Erythroblast (primary cell): ENCODE measurements around the gene ITPR3.
"Not testable (repeated sequence)": the region's sequence is repeated elsewhere in the genome, so short reads cannot be mapped to it uniquely, and the experiment has no call there.

Source experiments
- DNase-seq, 2 experiments: peaks; one replicate each; lab custom pipeline; 2025; lab: John Stamatoyannopoulos, UW
- GATA1 ChIP-seq: IDR thresholded peaks from 2 replicates; pipeline ENCODE4 v1.6.1; 2011; ENCODE audit warnings: low read depth, mild to moderate bottlenecking, control low read depth, low read length, moderate library complexity
- POLR2A ChIP-seq: IDR thresholded peaks from 2 replicates; pipeline ENCODE4 v1.6.1; 2011; ENCODE audit warnings: mild to moderate bottlenecking, low read length

Gene ITPR3

DNA sequence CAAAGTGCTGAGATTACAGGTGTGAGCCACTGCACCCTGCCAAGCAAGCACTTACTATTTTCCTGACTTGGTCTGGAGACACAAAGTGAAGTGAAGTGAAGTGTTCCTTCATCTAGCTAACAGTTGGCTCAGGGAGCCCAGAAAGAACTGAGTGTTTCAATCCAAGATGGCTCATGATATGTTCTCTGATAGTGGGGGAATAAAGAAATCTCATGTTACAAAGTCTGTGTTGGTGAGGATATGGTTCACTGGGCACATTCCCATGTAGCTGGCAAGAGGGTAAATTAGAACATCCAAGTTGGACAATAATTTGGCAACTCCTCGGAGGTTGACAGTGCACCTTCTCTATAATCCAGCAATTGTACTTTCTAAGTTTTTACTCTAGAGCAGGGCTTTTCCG, 5.0 kb upstream of the ITPR3 start:
- TF ChIP-seq GATA1: no peak
- no peak for TF ChIP-seq POLR2A
- DNase-seq: no peak

- peak; percentile 12 to 66 for DNase-seq
- TF ChIP-seq POLR2A (no peak), GATA1 (no peak)
These were observed 4.2 kb upstream of the ITPR3 start for GRCh38 chr6:33616913-33617312.

DNA sequence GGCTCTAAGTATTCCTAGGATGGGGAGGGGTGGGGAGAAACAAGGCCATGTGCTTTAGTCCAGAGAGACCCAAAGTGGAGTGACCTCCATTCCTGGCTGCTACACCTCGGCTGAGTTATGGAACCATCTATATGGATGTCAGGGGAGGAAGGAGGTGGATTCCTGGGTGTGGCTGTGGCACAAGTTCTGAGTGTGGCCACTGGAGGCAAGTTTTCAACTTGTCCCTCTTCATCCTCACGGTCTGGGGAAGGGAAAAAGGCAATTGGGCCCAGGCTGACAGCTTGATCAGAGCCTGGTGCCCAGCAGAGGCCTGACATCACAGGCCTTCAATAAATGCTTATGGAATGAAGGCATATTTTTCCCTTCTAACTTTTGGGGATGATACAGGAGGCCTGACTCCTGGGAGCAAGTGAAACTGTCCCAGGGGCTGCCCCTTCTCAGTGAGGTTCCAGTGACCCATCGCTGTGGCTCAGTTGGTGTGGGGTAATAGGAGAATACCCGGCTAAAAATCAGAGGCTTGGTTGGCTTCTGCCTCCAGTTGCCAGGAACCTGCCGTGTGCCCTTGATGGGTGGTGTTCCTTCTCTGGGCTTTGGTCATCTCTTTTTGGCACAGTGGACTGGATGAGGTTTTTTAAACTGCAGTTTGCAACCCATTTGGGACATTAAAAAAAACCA, 1.8 kb upstream of the ITPR3 start:
- no peak for DNase-seq

GRCh38 chr6:33620158-33620855, 815 bp upstream of the ITPR3 start:
- no peak for DNase-seq
- TF ChIP-seq POLR2A (no peak), GATA1 (no peak)

More for the DNA sequence above, 1.8 kb upstream of the ITPR3 start:
- TF ChIP-seq POLR2A: no peak
- TF ChIP-seq GATA1: no peak

DNA sequence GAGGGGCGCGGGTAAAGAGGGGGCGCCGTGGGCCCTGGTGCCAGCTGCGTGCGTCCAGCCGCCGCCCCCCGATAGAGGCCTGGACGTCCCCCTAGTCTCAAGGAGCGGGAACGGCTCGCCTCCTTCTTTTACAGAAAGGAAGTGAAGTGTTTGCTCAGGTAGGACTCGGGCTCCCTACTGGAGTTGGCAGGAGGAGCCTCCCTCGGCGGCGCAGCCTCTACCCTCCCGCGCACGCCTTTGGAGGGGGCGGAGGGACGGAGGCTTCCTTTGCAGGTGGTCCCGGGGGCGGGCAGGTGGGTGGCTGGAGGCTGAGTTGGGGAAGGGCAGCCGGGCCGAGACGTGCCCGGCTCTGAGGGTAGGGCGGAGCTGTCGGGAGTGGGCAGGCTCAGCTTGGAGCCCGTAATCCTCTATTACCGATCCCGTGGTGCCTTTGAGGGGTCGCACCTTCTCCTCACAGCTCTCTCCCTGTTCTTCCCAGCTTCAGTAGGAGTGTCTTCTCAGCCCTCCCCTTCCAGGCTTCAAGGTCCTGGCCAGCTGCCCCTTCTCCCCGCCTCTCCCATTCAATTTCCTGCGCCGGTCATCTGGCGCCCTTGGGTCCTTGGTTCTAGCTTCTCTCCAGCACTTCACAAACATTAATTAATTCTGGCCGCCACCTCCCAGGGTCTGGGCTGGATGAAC, 728 bp downstream of the ITPR3 start:
- DNase-seq: no peak
- TF ChIP-seq POLR2A: no peak
- TF ChIP-seq GATA1: no peak

GRCh38 chr6:33622456-33623431, 1.6 kb downstream of the ITPR3 start:
- DNase-seq: no peak
- TF ChIP-seq GATA1 (no peak), POLR2A (no peak)

GRCh38 chr6:33623895-33624381, 2.8 kb downstream of the ITPR3 start:
- DNase-seq: no peak
- TF ChIP-seq GATA1 (no peak), POLR2A (no peak)

GRCh38 chr6:33624856-33625255, 3.7 kb downstream of the ITPR3 start:
- DNase-seq: no peak
- TF ChIP-seq GATA1: no peak
- no peak for TF ChIP-seq POLR2A

DNA sequence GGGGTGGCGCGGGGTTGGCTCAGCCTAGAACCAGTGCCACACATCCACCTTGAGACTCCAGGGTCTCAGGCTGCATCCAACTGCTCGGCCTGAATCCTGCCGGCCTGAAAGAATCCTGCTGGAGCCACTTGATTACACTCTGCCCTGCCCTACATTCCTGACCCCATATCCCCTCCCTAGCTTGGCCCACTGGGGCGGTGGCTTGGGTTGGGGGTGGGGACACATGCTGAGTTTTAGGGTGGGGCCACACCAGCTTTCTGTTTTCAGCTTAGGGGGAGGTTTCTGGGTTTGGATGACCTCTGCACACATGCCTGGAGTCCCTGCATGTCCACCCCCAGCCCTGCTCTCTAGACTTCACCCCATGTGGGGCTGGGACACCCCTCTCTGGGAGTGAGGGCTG, 6.8 kb downstream of the ITPR3 start:
- TF ChIP-seq GATA1 (no peak), POLR2A (no peak)

DNA sequence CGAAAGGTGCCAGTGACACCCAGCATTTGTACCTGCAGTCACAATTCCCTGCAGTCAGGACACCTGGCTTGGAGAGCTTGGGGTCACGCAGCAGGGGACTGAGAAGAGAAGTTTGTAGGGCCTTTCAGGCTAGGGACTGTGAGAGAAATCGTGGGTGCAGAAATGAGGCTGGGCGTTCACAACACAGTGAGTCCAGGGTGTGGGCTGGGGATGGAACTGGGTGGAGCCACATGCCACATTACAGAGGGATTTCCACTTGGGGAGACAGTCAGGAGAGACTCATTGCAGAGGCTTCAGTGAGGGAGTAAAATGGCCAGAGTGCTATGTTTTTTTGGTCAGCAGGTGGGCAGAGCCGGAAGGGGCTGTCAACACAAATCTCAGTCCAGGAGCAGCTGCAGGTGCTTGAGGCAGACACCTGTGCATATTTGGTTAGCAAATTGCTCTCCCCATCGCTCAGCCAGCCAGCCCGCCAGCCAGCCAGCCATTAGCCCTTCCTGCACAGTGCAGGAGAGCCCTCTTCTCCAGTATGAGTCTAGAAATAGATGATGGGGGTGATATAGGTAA, 7.4 kb downstream of the ITPR3 start:
- TF ChIP-seq GATA1: no peak
- no peak for TF ChIP-seq POLR2A
- DNase-seq: no peak

More for the DNA sequence above, 6.8 kb downstream of the ITPR3 start:
- no peak for DNase-seq

DNA sequence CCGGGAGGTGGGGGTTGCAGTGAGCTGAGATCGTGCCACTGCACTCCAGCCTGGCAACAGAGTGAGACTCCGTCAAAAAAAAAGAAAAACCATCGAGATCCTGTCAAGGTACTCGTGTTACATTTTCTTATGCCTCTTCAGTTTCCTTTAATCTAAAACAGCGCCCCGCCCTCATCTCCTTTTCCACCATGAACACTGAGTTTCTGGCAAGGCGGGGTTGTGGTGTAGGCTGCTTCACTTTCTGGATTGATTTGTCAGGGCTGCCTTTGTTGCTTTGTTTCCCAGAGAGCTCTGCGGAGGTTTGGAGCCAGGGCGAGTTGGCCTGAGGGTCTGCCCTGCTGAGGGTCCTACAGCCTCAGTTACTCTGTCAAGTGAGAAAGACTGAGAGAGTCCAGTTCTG, 8.9 kb downstream of the ITPR3 start:
- DNase-seq: no peak
- TF ChIP-seq POLR2A (no peak), GATA1 (no peak)

- DNase-seq: not testable (repeated sequence)
These were observed 10.4 kb downstream of the ITPR3 start for GRCh38 chr6:33631521-33631920.

DNA sequence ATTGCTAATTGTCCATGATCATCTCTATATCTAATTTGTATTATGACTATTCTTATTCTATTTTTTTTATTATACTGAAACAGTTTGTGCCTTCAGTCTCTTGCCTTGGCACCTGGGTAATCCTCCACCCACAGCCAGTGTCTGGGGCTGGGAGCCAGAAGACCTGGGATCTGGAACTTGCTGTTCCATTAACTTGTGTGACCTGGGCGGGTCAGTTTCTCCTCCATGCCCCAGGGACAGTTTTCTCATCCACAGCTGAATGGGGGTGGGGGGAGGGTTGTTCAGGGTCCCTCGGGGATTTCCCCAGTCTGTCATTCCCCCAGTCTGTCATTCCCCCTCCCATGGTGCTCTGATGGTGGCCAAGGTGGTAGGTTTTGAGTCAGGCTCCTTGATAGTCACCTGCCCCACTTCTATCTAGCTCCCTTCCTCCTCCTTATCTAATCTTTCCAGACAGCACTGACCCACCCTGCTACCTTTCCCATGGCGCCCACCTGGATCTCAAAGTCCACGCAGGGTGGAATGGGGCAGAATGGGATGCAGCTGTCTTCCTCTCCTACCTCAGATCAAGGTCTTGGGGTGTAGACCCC, 10.9 kb downstream of the ITPR3 start:
- TF ChIP-seq GATA1: no peak
- no peak for TF ChIP-seq POLR2A
- no peak for DNase-seq
